Hematopoietic multipotent progenitor cell treated with erythropoietin and hydrocortisone succinate and interleukin-3 and kit ligand, for 6 days (in vitro differentiated cells): ENCODE measurements around the gene RPL13.

Experiments
- DNase-seq: peaks from one replicate; pipeline ENCODE4 v3.0.0-alpha.2; 2015

Gene RPL13

DNA sequence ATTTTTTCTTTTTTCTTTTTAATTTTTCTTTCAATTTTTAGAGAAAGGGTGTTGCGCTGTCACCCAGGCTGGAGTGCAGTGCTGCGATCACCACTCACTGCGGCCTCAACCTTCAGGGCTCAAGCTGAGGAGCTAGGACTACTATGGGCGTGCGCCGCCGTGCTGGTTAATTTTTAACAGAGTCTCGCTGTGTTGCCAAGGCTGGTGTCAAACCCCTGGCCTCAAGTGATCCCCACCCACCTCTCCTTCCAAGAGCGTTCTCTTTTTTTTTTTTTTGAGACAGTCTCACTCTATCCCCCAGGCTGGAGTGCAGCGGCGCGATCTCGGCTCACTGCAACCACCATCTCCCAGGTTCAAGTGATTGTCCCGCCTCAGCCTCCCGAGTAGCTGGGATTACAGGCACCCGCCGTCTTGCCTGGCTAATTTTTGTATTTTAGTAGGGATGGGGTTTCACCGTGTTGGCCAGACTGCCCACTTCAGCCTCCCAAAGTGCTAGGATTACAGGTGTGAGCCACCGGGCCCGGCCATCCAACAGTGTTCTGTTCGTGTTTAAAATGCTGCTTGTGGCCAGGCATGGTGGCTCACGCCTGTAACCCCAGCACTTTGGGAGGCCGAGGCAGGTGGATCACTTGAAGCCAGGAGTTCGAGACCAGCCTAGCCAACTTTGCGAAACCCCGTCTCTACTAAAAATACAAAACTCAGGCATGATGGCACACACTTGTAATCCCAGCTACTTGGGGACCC lies 14.5 kb upstream of the RPL13 start:
- no peak for DNase-seq

DNA sequence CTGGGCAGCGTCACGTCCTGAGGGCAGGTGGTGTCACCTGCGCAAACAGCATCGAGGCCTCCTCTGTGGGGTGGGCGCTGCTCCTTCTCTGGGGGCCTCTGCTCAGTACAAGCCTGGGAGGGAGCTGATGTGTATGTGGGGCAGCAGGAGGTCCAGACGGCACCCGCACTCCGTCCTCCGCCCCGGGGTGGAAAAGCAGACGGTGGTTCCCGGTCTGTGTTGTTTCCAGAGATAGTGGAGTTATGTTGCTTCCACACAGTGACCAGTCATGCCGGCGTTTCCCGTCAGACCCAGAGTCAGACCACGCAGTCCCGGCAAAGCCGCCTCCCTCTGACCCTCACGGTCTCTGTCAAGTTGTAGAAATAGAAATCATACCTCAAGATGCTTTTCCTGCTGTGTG lies 13.7 kb upstream of the RPL13 start:
- no peak for DNase-seq

DNA sequence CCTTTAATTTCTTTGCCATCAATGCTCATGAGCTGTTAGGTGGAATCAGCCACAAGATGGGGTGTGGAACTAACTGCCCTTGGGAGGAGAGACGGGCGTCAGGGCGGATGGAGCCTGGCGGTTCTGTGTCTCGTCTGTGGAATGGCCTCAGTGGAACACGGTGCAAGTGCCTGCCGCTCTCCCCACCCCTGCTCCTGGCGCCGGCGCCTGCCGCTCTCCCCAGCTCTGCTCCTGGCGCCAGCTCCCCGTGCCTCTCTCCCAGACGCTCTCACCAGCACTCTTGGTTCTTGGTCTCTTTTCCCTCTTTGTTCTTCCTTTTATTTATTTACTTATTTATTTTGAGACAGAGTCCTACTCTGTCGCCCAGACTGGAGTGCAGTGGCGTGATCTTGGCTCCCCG lies 13.2 kb upstream of the RPL13 start:
- no peak for DNase-seq

DNA sequence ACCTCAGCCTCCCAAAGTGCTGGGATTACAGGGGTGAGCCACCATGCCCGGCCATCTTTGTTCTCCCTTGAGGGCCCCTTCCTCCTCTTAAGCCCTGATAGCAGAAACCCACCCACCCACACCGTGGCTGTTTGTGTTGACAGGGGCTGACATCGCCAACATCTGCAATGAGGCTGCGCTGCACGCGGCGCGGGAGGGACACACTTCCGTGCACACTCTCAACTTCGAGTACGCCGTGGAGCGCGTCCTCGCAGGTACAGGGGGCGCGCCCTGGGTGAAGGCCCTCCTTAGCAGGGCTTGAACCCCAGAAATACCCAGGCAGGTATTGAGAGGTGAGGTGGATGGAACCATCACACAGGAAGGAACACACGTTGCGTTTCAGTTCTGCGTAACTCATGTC lies 12.6 kb upstream of the RPL13 start:
- no peak for DNase-seq

DNA sequence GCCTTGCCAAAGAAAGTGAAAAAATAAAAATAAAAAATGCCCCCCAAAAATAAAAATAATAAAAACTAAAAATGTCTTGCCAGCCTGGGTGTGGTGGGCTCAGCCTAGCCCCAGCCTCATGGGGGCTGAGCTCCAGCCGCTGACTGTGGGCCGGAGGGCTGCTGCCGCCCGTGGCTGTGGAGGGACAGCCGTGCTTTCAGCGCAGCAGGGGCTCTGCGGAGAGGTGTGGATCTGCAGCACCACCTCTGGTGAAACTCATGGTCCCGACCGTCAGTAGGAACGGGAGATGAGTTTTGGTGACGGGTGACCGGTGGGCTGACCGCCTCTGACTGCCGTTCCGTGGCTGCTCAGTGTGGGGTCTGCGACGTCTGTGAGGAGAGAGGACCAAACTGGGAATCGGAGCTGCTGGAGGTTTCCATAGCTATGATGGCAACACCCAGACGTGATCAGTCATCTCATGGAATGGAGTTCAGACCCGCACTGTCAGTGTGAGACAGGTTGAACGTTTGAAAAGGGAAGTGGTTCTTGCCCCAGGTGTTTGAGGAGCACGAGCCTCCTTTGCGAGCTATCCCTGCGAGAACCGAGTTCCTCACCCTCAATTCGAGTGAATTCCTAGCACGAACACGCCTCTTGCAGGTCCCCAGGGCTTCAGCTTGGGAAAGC lies 12.0 kb upstream of the RPL13 start:
- no peak for DNase-seq

DNA sequence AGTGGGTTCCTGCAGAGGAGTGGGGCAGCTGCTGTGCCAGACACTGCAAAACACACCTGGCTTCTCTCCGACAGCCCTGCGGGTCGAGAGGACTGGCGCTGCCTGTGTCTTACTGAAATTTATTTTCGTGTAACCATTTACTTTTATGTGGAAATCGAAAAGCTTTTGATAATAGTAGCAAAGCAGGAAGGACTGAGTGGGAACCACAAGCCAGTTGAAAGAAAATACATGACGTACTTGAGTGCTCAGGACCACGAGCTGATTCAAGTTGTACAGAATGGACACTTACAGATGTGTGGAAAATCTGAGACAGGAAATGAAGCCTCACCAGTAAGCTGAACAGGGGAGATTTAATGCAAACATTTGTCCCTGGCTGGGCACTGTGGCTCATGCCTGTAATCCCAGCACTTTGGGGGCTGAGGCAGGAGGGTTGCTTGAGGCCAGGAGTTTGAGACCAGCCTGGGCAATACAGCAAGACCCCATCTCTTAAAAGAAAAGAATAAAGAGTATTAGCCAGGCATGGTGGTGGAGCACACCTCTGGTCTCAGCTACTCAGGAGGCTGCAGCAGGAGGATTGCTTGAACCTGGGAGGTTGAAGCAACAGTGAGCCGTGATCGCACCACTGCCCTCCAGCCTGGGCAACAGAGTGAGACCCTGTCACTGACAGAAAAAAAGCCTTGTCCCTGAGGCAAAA lies 11.3 kb upstream of the RPL13 start:
- no peak for DNase-seq

DNA sequence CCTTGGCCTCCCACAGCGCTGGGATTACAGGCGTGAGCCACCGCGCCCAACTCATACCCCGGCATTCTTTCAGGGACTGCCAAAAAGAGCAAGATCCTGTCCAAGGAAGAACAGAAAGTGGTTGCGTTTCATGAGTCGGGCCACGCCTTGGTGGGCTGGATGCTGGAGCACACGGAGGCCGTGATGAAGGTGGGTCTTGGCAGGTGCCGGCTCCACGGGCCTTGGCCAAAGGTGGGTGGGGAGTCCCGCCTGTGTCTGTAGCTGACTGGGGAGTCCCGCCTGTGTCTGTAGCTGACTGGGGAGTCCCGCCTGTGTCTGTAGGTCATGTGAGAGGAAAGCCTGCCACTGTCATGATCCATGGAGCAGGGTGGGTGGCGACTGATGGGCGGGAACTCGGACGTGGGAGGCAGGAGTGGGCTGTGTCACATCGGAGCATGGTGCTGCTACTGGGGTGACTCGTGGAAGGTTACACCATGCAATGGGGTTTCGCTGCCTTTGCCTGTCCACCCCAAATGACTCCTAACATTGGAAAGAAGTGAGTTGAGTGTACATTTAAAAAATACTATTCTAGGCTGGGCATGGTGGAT lies 10.0 kb upstream of the RPL13 start:
- DNase-seq: no peak

DNA sequence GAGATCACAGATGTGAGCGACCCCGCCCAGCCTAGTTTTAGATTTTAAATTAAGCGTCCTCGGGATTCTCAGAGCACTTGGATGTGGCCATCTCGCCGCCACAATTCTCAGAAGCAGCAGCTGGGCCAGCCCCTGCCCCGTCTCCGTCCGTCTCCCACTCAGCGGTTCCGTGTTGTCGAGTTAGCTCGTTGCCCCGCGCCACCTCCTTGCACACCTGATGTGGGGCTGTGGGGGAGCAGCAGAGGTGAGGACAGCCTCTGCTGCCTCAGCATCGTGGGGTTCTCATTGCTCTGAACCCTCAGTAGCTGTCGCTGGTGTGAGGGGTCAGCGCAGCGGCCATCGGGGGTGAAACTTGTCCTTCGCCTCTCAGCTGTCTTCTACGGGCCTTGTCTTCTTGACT lies 8.2 kb upstream of the RPL13 start:
- no peak for DNase-seq

DNA sequence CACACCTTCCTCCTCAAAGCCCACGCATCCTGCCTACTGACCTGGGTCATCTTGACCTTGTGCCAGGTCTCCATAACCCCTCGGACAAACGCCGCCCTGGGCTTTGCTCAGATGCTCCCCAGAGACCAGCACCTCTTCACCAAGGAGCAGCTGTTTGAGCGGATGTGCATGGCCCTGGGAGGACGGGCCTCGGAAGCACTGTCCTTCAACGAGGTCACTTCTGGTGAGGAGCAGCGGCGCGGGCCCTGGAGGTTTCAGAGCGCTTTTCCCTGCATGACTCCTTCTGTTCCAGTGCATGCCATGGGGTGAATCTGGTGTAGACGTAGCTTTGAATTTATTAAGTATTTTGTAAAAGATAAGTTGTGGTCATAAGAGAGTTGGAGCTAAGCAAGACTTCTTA lies 7.6 kb upstream of the RPL13 start:
- no peak for DNase-seq

DNA sequence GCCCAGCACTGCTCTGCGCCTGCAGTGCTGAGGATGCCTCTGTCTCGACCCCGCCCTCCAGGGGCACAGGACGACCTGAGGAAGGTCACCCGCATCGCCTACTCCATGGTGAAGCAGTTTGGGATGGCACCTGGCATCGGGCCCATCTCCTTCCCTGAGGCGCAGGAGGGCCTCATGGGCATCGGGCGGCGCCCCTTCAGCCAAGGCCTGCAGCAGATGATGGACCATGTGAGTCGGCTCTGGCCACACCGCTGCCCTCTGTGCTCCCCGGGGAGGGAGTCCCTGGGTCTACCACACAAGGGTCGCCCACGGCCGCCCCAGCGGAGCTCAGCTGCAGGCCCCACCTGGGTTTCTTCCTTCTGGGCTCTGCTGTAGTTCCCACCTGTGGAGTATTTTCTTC lies 6.7 kb upstream of the RPL13 start:
- DNase-seq: no peak

DNA sequence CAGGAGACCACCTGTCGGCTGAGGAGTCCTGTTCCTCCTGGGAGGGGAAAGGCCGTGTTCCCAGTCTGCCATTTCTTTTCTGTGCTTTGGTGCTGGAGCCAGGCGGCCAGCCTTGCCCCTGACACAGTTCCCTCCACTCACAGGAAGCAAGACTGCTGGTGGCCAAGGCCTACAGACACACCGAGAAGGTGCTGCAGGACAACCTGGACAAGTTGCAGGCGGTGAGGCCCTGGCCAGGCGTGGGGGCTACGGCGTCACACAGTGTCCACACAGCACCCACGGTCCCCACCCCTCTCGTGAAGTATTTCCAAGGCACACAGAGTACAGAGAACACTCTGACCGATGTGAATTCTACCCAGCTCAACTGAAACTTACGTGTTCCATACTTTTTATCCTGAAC lies 6.1 kb upstream of the RPL13 start:
- DNase-seq: no peak

DNA sequence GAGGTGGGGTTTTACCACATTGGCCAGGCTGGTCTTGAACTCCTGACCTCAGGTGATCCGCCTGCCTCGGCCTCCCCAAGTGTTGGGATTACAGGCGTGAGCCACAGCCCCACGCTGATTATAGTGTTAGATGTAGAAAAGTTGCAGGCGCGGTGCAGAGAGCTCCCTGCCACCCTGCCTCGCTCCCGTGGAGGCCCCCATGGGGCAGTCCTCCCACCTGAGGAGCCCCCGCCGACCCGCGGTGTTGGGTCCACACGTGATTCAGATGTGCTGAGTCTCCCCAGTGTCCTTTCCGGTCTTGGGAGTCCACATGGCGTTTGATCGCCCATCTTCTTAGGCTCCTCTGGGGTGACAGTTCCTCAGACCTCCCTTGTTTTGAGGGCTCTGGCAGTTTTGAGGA lies 5.2 kb upstream of the RPL13 start:
- no peak for DNase-seq

DNA sequence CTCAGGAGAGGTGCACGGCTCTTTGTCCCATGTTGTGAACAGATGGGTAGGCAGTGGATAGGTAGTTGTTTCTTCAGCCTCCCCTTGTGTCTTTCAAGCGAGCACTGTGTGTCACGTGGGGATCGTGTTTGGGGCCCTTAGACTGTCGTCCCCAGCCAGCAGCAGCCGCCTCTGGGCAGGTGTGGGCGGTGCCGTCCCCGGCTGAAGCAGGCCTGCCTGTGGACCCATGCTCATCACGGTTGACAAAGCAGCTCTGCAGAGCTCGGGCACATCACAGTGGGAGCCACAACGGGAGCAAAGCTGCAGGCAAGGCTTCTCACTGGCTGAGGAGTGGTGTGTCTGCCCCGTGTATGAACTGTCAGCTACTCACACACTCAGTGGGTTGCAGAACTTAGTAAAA lies 4.7 kb upstream of the RPL13 start:
- DNase-seq: no peak

DNA sequence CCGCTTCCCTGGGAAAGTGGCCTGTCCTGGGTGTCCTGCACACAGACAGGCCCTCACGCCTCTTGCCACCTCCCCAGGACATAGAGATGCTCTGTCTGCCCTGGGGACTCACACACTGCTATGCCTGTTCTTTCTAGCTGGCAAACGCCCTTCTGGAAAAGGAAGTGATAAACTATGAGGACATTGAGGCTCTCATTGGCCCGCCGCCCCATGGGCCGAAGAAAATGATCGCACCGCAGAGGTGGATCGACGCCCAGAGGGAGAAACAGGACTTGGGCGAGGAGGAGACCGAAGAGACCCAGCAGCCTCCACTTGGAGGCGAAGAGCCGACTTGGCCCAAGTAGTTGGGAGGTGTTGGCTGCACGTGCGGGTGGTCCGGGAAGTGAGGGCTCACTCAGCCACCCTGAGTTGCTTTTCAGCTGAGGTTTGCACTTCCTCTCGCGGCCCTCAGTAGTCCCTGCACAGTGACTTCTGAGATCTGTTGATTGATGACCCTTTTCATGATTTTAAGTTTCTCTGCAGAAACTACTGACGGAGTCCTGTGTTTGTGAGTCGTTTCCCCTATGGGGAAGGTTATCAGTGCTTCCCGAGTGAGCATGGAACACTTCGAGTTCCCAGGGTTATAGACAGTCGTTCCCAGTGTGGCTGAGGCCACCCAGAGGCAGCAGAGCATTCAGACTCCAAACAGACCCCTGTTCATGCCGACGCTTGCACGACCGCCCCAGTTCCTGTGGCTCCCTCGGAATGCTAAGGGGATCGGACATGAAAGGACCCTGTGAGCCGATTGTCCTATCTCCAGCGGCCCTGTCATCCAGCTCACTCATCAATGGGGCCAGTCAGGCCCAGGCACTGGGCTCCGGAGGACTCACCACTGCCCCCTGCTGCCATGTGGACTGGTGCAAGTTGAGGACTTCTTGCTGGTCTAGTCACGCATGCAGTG lies 3.5 kb upstream of the RPL13 start:
- peak; percentile 93 for DNase-seq

DNA sequence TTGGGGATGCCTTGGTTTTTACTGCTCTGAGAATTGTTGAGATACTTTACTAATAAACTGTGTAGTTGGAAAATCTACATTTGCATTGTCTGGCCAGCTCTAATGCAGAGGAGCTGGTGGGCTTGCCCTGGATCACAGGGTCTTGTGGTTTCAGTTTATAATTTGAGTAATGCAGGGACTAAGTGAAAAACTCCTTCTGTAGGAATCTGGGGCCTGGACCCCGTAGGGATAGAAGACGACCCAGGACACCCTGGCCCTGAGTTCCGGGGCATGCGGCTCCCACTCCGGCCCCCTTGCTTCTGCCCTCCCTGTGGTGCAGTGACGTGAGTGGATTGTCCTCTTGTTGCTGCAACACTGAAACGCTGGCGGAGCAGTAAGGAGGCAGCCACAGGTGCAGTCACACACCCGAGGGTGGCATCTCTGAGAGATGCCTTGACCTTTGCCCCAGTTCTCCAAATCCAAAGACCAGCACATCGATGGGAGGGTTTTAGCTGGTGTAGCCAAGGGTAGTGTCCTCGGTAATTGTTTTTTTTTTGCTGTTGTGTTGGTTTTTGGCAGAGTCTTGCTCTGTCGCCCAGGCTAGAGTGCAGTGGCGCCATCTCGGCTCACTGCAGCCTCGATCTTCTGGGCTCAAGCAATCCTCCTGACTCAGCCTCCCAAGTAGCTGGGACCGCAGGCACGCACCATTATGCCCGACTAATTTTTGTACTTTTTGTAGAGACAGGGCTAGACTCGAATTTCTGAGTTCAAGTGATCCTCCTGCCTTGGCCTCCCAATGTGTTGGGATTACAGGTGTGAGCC lies 2.6 kb upstream of the RPL13 start:
- no peak for DNase-seq

DNA sequence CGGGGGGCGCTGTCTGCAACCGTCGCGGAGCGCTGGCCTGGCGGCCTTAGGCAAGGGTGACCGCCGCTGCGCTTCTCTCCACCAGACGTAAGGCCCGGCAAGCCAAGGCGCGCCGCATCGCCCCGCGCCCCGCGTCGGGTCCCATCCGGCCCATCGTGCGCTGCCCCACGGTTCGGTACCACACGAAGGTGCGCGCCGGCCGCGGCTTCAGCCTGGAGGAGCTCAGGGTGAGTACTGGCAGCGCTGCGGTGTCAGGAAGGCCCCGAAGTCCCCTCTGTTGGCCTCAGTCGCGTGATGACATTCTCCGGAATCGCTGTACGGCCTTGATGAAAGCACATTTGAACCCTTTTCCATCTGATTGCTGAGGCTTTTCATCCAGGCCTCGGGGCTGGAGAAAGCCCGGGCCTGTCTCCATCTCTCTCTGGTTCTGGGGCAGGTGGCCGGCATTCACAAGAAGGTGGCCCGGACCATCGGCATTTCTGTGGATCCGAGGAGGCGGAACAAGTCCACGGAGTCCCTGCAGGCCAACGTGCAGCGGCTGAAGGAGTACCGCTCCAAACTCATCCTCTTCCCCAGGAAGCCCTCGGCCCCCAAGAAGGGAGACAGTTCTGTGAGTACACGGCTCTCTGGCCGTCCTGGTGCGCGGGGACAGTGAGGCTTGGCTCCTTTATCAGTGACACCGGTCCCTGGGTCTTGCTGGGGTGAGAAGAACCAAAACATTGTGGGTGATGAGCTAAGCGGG lies 831 bp downstream of the RPL13 start:
- no peak for DNase-seq

DNA sequence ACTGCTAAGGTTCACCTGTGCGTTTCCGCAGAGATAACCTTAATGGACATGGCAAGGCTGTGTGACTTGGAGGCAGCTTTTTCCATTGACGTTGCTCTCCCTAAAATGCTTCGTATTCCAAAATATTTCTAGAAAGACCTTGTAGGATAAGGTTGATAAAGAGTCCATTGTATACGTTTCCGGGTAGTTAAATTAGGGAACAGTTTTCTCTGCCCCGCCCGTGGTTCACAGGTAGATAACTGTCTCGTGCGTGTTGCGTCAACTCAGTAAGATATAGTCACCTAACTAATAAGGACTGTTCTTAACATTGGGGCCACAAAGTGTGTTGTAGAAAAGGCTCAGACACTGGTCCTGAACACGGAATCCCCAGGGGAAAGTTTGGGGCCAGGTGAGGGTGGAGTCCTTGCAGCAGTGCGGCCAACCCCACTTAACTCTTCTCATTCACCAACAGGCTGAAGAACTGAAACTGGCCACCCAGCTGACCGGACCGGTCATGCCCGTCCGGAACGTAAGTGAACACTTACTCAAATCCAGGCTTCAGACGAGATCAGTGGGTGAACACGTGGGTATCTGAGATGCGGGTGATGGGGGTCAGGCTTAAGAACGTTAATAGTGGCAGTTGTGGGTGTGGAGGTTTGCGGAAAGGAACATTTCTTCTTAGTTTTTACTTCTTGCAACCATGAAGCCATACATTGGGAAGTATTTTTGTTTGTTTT lies 1.6 kb downstream of the RPL13 start:
- no peak for DNase-seq

DNA sequence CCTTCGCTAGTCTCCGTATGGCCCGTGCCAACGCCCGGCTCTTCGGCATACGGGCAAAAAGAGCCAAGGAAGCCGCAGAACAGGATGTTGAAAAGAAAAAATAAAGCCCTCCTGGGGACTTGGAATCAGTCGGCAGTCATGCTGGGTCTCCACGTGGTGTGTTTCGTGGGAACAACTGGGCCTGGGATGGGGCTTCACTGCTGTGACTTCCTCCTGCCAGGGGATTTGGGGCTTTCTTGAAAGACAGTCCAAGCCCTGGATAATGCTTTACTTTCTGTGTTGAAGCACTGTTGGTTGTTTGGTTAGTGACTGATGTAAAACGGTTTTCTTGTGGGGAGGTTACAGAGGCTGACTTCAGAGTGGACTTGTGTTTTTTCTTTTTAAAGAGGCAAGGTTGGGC lies 2.5 kb downstream of the RPL13 start:
- DNase-seq: no peak

DNA sequence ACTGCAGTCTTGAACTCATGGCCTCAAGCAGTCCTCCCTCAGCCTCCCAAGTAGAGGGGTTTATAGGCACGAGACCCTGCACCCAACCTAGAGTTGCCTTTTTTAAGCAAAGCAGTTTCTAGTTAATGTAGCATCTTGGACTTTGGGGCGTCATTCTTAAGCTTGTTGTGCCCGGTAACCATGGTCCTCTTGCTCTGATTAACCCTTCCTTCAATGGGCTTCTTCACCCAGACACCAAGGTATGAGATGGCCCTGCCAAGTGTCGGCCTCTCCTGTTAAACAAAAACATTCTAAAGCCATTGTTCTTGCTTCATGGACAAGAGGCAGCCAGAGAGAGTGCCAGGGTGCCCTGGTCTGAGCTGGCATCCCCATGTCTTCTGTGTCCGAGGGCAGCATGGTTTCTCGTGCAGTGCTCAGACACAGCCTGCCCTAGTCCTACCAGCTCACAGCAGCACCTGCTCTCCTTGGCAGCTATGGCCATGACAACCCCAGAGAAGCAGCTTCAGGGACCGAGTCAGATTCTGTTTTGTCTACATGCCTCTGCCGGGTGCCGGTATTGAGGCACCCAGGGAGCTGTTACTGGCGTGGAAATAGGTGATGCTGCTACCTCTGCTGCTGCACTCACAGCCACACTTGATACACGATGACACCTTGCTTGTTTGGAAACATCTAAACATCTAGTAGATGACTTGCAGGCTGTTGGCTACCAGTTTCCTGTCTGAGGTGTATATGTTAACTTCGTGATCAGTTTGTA lies 3.3 kb downstream of the RPL13 start:
- no peak for DNase-seq
